ENCODE results near the gene COX4I1. TPM values are rescaled to one million over a fixed set of nuclear protein-coding genes. Genes with fewer than 3 reads are reported as not detected.

The COX4I1 gene
- total and polyA plus RNA-seq, 10 of the 15 experiments (the other 5 are each of a cell fraction or from before 2014, with no cell fraction given) = 480 to 1,889 (median 872) TPM

- TF ChIP-seq ZNF592 (IDR thresholded peaks at IDR 0.05) = no peak
- no peak for TF ChIP-seq NFYB (IDR thresholded peaks at IDR 0.05; ENCODE audit: insufficient read depth, low read depth, low read length)
- no peak for TF ChIP-seq IRF5 (IDR thresholded peaks at IDR 0.05; ENCODE audit: borderline replicate concordance)
- no peak for TF ChIP-seq IRF3 (IDR thresholded peaks at IDR 0.05)
These were observed 40.9 kb downstream of the COX4I1 start (continued) for GRCh38 chr16:85840395-85840794.

- H3K36me3 ChIP-seq (ENCODE audit: control insufficient read depth in 2 of 2, insufficient read depth in 2 of 2, low read length in 1 of 2) = no peaks in the 10 kb centered on the region
- 69% methylated on average over 10 of the region's 10 CpGs for WGBS (ENCODE audit: insufficient coverage, insufficient replicate concordance, low lambda C conversion rate, missing lambda C conversion rate)
- ChIA-PET RAD21 (ENCODE audit: unreplicated experiment) (no interaction called here), SMC1A (ENCODE audit: uncharacterized antibody, unreplicated experiment) (no interaction called here), POLR2A (no interaction called here), CTCF (interaction anchor here (0.7 kb wide), 1 partner anchor 10 kb away, joined by 3 read pairs; no protein-coding TSS in a partner anchor)
- H3K4me3 ChIP-seq = no peak overlapping the region
- no peaks in the 10 kb centered on the region for H3K79me2 ChIP-seq (ENCODE audit: control insufficient read depth, insufficient read depth, low read length)
- TF ChIP-seq CREB1 (IDR thresholded peaks at IDR 0.05; ENCODE audit: low read depth) = no peak
- no peak for TF ChIP-seq CEBPZ (IDR thresholded peaks at IDR 0.05; ENCODE audit: low read depth, low read length)
- no peak for TF ChIP-seq DPF2 (IDR thresholded peaks at IDR 0.05)
- TF ChIP-seq NR2F1 (conservative IDR thresholded peaks at IDR 0.05) = no peak
- no peak for TF ChIP-seq CBFB (IDR thresholded peaks at IDR 0.05; ENCODE audit: low read depth)
- TF ChIP-seq BCL3 (IDR thresholded peaks at IDR 0.05; ENCODE audit: borderline replicate concordance, insufficient read depth, low read depth, low read length, poor library complexity, severe bottlenecking) = no peak
- H3K4me2 ChIP-seq (ENCODE audit: control insufficient read depth, insufficient read depth) = no peak overlapping the region
- ATAC-seq (no peak), FAIRE-seq (no peak), DNase-seq (ENCODE audit: low read depth, low spot score) (no peak)
- H3K9me3 ChIP-seq (replicated peaks; ENCODE audit: control insufficient read depth, insufficient read depth, low read length) = no peaks in the 10 kb centered on the region
- no peak overlapping the region for H2AFZ ChIP-seq (ENCODE audit: control insufficient read depth, low read depth, low read length)
- no peaks in the 10 kb centered on the region for H4K20me1 ChIP-seq (ENCODE audit: control insufficient read depth, insufficient read depth)
- BruUV-seq (replicated peaks) = no TSS peak
- intact Hi-C loops (cut with micrococcal nuclease; ENCODE audit: unreplicated experiment) = no loop called here
- H3K27ac ChIP-seq (ENCODE audit: control insufficient read depth, insufficient read depth) = no peak overlapping the region
- in situ Hi-C loops (cut with MboI) = no loop called here
- peaks cover 2 to 3% of the 10 kb centered on the region in 2 experiments; a peak in 2 of 4 replicates for H3K27me3 ChIP-seq (replicated peaks in 1 of 2; ENCODE audit: control insufficient read depth in 2 of 2, insufficient read depth in 2 of 2, low read length in 1 of 2)
- no peak overlapping the region for H3K9ac ChIP-seq (ENCODE audit: control insufficient read depth, insufficient read depth, low read length)
- no peaks in the 10 kb centered on the region for H3K4me1 ChIP-seq (ENCODE audit: control insufficient read depth, insufficient read depth, low read length)
These were observed 41.3 kb downstream of the COX4I1 start for GRCh38 chr16:85840801-85841200.

All from GM12878 (cell line).